RKO (cell line): ENCODE measurements around the gene PIGC.

Source experiments
- DNase-seq: peaks from one replicate; pipeline ENCODE4 v3.0.0-alpha.2; 2016; ENCODE audit warnings: low spot score

The PIGC gene

DNA sequence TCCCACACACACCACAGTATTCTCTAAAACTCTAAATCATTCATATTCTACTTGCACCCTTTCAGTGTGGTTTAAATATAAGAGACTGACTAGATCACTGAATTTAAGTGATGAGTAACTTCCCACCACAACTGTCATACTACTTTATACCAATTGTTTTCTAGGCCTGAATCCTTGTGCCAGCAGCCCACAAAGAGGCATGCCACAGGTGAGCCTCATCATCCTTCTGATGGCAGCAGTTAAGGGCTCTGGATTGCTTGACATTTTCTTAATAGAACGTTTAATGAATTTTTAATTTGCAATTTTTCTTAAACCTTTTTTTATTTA lies 13.8 kb downstream of the PIGC start:
- DNase-seq = no peak

DNA sequence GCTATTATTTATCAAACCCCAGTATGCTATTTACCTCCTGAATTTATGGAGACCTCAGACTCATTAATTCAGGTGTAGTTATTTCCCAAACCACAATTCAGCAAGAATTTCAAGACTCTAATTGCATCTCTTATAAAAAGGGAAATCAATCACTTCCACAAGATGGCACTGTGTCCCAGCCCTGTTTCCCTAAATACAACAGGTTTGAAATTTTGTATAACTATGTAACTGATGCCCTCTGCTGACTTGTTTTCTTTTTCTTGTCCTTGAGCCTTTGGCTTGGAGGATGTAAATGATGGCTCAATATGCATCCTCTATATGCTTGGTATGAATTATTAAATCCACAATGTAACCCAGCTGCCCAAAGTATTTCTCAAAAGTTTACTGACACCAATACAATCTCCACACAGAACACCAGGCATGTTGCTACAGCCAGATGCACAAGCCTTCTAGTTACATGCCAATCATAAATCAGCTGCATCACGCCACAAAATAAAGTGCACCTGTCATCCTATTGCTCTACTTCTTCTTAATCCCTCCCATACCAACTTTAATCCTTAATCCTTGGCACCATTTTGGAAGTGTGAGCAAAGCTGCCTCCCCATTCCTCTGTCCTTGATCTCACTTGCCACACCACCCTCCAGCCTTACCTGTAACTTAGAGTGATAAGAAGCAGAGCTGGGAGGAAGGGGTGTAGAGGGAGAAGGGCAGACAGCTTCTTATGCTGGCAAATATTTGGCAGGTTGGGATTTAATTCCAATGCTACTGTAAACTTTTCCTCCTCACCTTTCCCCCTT lies 14.3 kb downstream of the PIGC start:
- DNase-seq = peak; percentile 70

DNA sequence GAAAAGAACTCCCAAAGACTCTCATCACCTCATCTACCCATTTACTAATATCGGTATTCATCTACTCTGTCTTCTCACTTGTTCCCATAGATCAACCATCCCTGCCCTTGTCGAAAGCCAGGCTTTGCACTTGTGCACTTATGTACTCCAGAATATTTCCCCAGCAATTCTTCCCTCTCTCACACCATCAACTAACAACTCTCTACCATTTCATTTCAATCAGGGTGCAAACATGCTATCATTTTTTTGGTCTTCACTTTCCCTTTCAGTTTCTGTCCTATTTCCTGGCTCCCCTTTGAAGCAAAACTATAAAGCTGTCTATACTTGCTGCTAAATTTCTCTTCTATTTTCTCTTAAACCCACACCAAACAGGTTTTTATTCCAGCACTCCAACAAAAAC lies 16.7 kb downstream of the PIGC start:
- no peak for DNase-seq

DNA sequence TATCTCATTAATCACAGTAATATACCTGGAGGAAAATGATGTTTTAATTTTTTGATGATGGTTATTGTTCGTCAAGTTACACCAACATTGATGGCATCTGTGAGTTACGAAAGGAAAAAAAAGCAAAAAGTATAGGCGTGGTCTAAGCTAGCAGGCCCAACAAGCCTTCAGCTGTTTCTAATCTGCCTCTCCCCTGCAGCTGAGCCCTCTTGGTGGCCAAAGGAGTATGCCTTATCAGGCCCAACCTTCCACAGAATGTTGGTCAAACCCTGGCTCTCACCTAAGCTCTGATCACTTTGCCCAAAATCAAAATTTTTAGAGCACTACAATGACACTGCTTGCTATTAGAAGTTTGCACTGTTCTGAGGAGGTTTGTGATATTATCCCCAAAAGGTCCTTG lies 18.5 kb downstream of the PIGC start:
- DNase-seq = no peak

DNA sequence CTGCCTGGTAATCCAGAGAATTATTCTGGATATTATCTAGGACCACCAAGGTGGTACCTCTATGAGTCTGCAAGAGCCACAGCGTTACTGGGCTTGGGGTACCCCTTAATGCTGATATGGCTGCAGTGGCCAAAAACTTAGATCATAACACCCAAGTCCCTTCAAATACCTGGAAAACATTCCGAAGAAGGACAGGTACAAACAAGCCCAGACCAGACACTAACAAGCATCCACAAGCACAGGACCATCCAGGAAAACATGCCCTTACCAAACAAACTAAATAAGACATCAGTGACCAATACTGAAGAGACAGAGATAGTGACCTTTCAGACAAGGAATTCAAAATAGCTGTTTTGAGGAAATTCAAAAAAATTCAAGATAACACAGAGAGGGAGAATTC lies 20.5 kb downstream of the PIGC start:
- no peak for DNase-seq

DNA sequence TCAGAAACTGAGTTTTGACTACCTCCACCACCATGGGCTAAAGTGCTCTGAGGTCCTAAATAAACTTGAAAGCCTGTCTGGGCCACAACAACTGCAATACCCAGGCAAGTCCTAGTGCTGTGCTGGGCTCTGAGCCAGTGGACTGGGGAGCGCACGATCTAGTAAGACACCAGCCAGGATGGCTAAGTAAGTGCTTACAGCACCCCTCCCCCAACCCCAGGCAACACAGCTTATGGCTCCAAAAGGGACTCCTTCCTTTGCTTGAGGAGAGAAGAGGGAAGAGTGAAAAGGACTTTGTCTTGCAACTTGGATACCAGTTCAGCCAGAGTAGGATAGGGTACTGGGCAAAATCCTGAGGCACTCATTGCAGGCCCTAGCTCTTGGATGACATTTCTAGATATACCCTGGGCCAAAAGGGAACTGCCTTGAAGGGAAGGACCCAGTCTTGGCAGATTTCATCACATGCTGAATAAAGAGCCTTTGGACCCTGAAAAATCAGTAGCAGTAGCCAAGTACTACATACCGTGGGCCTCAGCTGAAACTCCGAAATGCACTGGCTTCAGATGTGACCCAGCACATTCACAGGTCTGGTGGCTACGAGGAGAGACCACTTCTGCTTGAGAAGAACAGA lies 21.8 kb downstream of the PIGC start:
- DNase-seq = no peak

DNA sequence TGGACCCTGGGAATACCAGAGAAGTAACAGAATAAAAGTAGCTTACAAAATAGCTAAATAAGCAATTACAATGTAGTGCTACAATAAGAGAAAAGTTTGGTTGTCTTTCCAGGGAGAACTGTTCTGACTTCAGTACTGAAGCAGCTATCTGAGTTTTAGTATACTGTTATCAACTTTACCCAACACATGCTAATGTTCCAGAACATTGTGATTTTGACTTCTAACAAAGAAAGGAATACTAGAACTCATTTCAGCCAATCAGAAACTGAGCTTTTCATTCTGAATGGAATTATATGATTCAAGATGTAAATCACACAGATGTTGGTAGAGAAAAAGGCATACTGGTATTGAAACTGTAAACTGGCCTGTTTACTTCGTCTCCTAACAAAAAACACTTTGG lies 23.5 kb downstream of the PIGC start, which contains the start of gene C1orf105:
TSS of gene C1orf105 (plus strand) at position 301 of the 400 bp plus-strand sequence. CDS start 201 bp downstream, outside the sequence.
- no peak for DNase-seq

DNA sequence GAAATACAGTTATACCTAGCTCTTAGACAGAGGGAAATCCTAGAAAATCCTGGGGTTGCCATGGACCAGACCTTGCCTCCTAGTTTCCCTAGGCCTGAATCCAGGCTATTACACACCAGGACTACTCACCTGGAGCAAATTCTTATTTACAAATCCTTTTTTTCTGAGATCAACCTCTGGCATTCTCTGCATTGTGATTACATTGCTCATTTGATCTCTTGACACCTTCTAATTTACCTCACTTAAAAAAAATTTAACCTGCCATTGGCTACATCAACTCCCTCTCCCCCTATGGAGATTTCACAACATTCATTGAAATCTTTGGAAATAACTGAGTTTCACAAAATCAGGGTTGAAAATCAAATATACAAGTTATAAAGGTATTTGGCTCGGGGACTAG lies 26.3 kb downstream of the PIGC start:
- DNase-seq = no peak

DNA sequence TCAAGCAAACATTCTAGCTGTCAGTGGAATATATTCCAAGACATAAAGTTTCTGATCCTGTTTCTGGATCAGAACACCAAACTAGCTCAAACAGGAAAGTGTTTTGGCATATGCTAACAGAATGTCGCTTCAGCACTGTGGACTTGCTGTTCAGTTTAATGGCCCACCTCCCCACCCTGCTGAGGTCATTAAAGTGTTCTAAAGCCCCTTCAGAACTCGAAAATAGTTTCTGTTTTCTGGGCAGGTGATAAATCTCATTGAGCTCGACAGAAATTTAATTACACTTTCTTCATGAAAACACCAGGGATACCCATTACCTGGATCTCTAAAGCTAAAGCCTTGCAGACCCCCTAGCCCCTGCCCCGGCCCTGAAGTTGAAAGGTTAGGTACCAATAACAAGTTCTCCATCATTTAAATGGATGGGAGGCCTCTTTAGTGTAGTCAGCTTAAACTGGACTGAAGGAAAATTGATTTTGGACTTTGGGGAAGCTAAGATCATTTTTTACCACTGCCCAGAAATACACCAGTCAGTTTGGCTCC lies 27.3 kb downstream of the PIGC start:
- DNase-seq = no peak

DNA sequence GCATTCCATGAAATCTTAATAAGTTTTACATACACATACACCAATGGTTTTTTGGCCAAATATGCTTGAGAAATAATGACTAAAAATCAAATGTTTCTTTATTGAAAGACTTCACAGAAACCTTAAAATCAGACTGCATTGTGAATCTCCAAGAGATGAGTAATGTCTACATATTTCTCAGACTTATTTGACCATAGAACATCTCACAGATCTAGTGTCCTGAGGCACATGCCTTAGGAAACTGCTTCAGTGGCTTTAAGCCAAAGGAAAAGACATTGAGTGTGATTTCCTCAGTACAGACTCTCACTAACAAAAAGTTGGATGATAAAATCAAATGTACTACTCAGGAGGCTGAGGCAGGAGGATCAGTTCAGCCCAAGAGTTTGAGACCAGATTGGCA lies 29.5 kb downstream of the PIGC start:
- no peak for DNase-seq

DNA sequence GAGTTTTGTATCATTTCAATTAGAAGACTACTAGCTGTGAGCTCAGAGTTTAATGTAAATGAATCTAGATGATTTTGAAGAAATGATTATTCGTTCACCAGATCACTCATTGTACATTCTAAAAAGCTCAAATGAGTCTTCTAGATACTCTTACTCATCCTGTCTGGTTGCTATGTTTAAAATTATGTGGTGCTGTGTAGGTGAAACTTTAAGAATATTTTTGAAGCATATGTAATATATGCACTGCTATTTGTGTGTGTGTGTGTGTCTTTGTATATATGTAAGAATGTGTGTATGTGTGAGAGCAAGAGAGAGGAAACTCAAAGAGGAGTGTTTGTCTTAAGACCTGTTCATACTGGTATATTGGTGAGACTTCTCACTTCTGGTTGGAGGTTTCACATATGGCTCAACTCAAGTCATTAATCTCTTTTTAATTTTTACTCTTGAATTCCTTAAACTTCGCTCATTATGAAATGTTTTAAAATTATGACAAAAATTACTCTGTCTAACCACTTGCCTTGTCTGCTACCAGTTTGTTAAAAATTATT lies 32.0 kb downstream of the PIGC start:
- no peak for DNase-seq

DNA sequence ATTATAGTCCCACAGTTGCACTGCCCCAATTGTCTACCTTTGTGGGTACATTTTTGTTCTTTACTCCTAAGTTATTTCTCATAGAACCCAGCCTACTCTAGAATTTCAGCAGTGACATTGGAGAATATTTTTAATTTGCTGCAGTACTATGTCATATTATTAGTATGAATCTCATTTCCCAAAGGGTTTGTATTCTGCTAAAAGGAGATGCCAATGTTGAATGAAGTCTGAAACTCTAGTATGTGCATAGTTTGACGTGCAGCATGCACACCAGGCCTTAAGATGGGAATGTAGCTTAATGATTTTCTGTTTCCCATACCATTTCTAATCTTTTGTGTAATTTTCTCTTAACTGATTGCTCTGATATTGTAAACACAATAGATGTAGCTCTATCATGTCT lies 33.8 kb downstream of the PIGC start:
- DNase-seq = no peak

DNA sequence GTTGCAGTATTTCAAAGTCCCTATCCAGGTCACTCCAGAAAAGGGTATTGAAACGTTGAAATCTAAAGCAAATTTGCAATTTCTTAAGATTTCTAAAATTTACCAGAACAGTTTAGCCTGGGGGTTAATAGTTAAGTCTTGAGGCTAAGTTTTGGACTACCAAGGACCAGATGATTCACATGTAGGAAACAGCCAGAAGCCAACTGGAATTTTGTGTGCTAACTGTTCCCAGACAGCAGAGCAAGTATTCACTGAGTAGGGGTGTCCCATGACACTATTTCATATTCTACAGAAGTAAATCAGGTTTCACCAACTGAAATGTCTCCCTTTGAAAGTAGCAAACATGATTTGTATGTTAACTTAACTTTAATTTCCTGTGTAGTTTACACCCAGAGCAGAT lies 34.9 kb downstream of the PIGC start:
- DNase-seq = no peak

DNA sequence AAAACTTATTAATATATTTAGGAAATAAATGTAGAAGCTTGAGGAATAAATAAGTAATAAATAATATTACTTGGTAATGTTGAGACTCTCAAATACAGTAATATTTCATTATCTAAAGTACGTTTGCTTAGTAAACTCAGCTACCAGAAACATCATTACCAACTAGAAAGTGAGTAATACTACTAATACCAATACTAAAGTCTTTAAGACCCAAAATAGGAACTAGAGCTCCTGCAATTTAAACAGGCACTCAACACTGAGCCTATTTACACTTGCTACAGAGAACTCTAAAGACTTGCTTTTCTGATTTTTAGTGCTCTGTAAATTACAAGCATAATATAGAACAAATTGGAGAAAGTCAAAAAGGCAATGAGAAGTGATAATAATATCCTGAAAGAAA lies 36.9 kb downstream of the PIGC start:
- no peak for DNase-seq

DNA sequence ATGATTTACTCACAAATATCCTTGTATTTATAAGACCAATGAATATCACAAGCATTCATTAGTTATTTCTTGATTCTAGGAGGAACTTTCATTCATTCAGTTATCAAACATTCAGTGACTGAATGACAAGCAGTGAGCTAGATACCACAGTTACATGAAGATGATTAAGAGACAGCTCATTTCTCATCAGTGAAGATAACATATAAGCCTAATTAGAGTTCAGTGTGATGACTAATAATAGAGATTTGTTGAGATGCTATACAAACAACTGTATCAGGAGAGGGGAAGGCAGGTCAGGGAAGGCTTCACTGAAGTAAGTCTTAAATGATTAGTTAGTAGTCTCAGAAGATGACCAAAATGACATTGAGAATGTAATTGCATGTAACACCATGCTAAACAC lies 38.0 kb downstream of the PIGC start:
- peak; percentile 4 for DNase-seq

DNA sequence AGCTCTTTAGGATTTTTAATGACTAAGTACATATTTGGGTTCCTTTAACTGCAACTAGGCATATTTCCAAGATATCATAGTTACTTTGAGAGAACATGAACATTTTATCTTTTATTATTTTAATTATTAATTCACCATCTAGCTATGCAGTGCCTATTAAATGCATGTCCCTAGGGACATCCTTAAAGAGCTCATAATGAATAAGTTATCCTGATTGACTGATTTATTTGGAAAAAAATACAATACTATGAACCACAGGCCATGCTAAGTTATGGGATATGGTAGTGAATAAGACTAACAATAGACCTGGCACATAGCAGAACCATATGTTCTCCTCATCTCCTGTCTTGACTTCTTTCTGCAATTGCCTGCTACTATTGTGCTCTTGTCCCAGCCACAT lies 39.7 kb downstream of the PIGC start:
- DNase-seq = no peak

DNA sequence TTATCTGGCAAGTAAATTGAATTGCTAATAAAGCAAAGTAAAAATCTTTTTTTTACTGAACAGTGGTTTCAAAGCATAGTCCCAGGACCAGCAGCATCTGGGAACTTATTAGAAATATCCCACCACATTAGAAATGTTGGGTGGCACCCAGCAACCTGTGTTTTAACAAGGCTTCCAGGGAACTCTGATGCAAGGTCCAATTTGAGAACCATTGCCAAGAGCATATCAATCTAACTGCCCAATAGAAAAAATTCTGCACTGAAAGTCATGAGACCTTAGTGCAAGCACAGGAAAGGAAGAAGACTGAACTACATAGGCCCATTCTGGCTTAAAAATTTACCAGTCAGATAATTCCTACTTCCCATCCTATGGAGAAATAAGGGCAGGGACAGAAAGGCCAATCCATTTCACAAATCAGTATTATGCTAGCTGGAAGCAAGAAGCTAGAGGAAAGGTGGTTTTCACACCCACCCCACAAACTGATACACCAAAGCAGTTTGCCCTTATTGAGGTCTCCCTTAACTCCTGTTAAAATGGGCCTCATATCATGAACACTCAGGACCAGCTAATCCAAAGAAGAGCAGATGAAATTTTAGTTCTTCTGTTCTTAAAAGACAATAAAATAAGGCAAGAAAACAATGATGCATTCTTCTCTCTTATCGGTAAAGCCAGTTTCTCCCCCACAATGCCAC lies 40.8 kb downstream of the PIGC start:
- no peak for DNase-seq

DNA sequence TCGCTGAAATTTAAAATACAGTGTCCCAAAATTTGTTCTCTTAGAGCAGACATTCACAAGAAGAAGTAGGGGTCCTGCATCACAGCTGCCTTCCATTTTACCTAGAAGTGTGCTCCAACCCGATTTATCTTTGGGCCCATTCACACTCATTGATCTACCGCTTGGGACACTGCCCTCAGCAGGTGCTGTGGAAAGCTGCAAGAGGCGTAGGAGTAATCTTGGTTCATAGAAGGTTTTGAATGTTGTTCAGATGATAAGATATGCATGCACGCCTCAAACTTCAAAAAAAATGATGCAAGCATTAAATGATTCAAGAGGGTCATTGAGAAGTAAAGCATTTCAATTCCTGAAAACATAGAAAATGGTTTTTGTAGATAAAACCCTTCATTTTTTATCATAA lies 42.0 kb downstream of the PIGC start:
- peak; percentile 12 for DNase-seq

DNA sequence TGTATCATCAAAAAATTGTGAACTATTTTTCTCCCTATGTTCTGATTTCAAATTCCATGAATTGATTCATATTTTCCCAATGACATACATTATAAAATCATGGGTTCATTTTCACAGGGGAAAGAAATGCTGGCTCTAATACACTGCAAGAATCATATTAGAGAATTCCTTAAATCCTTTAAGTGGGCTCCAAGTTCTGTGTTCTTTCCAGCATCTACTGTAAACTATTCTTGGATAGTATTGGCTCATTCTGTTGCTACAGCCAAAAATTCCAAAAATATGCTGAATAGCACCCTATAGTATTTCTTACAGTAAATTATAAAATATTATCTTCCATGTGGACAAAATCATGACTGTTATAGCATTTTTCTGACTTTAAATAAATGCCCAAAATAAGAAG lies 42.4 kb downstream of the PIGC start:
- DNase-seq = no peak

DNA sequence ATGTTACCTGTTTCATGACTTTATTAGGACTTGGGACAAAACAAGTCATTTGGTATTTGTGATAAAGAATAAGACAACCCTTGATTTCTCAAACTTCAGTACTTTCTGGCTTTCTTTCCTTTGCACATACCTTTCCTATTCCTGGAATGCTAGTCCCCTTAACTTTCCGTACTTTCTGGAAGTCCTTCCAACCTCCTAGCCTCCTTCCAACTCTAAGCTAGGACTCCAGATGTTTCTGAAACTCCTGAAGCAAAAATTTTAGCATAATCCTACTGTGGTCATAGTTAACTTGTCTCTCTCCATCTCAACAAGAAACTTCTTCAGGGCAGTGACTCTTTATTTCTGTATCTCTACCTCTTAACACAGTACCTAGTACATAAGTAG lies 43.2 kb downstream of the PIGC start:
- no peak for DNase-seq

DNA sequence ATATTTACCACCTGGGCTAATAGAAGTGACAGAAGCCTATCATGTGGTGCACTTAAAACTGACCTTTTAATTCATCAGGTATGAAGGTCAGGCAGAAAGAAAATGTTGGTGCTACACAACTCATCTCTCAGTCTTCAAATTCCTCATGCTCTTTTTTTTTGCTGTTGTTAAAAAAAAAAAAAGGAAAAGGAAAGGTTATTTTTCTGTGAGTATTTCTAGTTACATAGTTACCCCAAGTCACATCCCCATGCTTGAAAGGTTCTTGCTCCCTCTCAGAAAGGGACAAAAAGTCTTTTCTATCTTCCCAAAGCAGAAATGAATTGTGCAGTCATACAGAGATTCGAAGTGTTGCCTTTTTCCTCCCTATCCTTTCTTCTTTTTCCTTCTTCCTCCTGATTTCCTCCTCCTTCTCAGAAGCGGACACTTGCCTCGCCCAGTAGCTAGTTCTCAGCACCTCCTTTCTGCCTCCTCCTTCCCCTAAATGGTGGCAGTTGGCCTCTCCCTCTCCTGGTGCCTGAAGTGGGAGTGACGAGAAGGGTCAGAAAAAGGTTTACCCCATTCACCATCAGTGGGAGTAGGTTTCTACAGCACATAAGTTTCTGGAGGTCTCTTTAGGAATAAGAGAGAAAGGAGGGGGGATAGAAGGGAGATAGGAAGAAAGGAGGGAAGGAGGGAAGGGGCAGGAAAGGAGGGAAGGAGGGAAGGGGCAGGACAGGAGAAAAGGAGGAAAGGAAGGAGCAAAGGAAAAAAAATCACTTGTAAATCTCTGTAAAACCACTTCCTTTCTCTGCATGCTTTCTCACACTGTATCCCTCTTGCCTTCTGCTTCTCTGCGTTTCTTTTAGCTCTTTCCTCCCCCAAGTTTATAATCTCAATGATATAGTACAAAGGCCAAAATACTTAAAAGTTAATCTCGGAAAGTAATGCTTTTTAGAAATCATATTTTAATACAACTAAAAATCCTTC lies 43.8 kb downstream of the PIGC start:
- DNase-seq = no peak
